Testis (tissue), 3 donors: ENCODE results near the gene PLSCR1. TPM values are rescaled to one million over a fixed set of nuclear protein-coding genes. Genes with fewer than 3 reads are reported as not detected.

Experiments used
- DNase-seq: peaks from one replicate; pipeline ENCODE4 v3.0.0-alpha.2; 2019
- H3K27ac ChIP-seq, 2 donors: fragments of 200-600 bp; sonication (generic); one replicate each; pipeline ENCODE4 v1.5.1; 2019
- H3K27me3 ChIP-seq: fragments of 200-600 bp; sonication (generic); one replicate; pipeline ENCODE4 v1.5.1; 2019
- H3K36me3 ChIP-seq: fragments of 200-600 bp; sonication (generic); one replicate; pipeline ENCODE4 v1.5.1; 2017; ENCODE audit warnings: low read depth; ENCODE audit errors: missing control alignments
- H3K4me1 ChIP-seq: fragments of 200-600 bp; sonication (generic); one replicate; pipeline ENCODE4 v1.5.1; 2019
- H3K4me3 ChIP-seq, 2 donors: fragments of 200-600 bp; sonication (generic); one replicate each; pipeline ENCODE4 v1.5.1; 2017 to 2019
- H3K9me3 ChIP-seq: fragments of 200-600 bp; sonication (generic); one replicate; pipeline ENCODE4 v1.5.1; 2017
- CTCF ChIP-seq, 3 experiments: fragments of 450-650 bp in 2 of 3; fragments of 200-600 bp in 1 of 3; sonication (generic) in 1 of 3; IDR thresholded peaks; one replicate each; pipeline ENCODE4 v1.5.1; 2016 to 2019; ENCODE audit warnings: antibody characterized with exemption in 3 of 3, mild to moderate bottlenecking in 2 of 3, moderate library complexity in 1 of 3
- POLR2A ChIP-seq: fragments of 450-650 bp; IDR thresholded peaks from one replicate; pipeline ENCODE4 v1.6.1; 2017; ENCODE audit warnings: antibody characterized with exemption, mild to moderate bottlenecking, moderate library complexity
- WGBS, 2 donors: methylation state at CpG; one replicate each; pipeline ENCODE4 v1.1.5; 2018; 5-methylcytosine and 5-hydroxymethylcytosine counted together
- intact Hi-C: fragments of 100-400 bp; cut with DNase I; formaldehyde crosslinking; loops from one replicate; pipeline ENCODE4 v1.15.1; 2023; ENCODE audit warnings: low total_unique reads
- polyA plus RNA-seq: library from polyadenylated mRNA; stranded (reverse); fragments of 350-450 nt; fragmentation: Illumina TruSeq; extraction: RNeasy Lipid Tissue Mini Kit (QIAGEN cat#74804); gene quantifications from one replicate; pipeline ENCODE4 v1.2.3, GENCODE V29; 2014; ENCODE audit warnings: low read depth, low replicate concordance; ENCODE audit not compliant: insufficient read depth
- small RNA-seq, 2 donors: library from RNA; depleted of rRNA; stranded (forward); fragments of <200 nt; gene quantifications; one replicate each; pipeline ENCODE3, GENCODE V24; 2016
- total RNA-seq, 2 donors: library from RNA; depleted of rRNA; stranded (reverse); fragments of >200 nt; gene quantifications; one replicate each; pipeline ENCODE4 v1.2.3, GENCODE V29; 2016

The PLSCR1 gene
- total and polyA plus RNA-seq, 3 donors from 2014 or later: 32.1 to 83.4 (median 46.9) TPM

GRCh38 chr3:146465693-146466465 is 78.5 kb downstream of the PLSCR1 start:
- no peak overlapping the region for H3K4me3 ChIP-seq
- no peak for DNase-seq
- no peaks in the 10 kb centered on the region for H3K27me3 ChIP-seq
- no peak overlapping the region for H3K27ac ChIP-seq
- WGBS, 2 donors: 74 to 76% methylated on average over 6 of the region's 6 CpGs
- intact Hi-C loops: no loop called here
- TF ChIP-seq POLR2A (no peak), CTCF (IDR thresholded peaks at IDR 0.05) (no peak)
- H3K4me1 ChIP-seq: peaks cover 4% of the 10 kb centered on the region
- no peaks in the 10 kb centered on the region for H3K9me3 ChIP-seq
- H3K36me3 ChIP-seq: no peaks in the 10 kb centered on the region

Small RNA genes lying within 50 kb of the gene (small RNA-seq; reads per million reads assigned to genes)
- 0 to 0.09 reads per million in 2 donors for gene RNU6-428P

Other genes starting within 250 kb of the PLSCR1 start
- gene PLSCR2, start 75.0 kb downstream of the PLSCR1 start, total RNA-seq: 1 to 10 TPM; 6.5 to 9.4 TPM
- gene PLSCR2, start 75.0 kb downstream of the PLSCR1 start, polyA plus RNA-seq: 34.8 TPM
- not detected for gene PLSCR5, start 60.7 kb upstream of the PLSCR1 start, total RNA-seq
- not detected for gene PLSCR5, start 60.7 kb upstream of the PLSCR1 start, polyA plus RNA-seq